Effector memory CD4-positive, alpha-beta T cell (primary cell): ENCODE measurements around the gene MACROD2.
"Not testable (repeated sequence)": the region's sequence is repeated elsewhere in the genome, so short reads cannot be mapped to it uniquely, and the experiment has no call there.

Source experiments
- DNase-seq, 3 donors: peaks; one replicate each; pipeline ENCODE4 v3.0.0-alpha.2; 2020
- H3K27ac ChIP-seq: 2 replicates; pipeline ENCODE4 v1.7.0; 2013; ENCODE audit warnings: mild to moderate bottlenecking, low read length, moderate library complexity; ENCODE audit not compliant: insufficient read depth, poor library complexity, severe bottlenecking
- H3K27me3 ChIP-seq: replicated peaks from 2 replicates; pipeline ENCODE4 v1.7.0; 2013; ENCODE audit warnings: mild to moderate bottlenecking, low read length; ENCODE audit not compliant: insufficient read depth, control insufficient read depth, poor library complexity, severe bottlenecking
- H3K36me3 ChIP-seq: 2 replicates; pipeline ENCODE4 v1.7.0; 2013; ENCODE audit warnings: mild to moderate bottlenecking, low read length, moderate library complexity; ENCODE audit not compliant: control insufficient read depth, insufficient read depth
- H3K4me1 ChIP-seq: 2 replicates; pipeline ENCODE4 v1.7.0; 2013; ENCODE audit warnings: low read length, mild to moderate bottlenecking; ENCODE audit not compliant: control insufficient read depth, insufficient read depth, poor library complexity, severe bottlenecking
- H3K4me3 ChIP-seq: 2 replicates; pipeline ENCODE4 v1.7.0; 2013; ENCODE audit warnings: low read length, low read depth, mild to moderate bottlenecking; ENCODE audit not compliant: insufficient read depth, poor library complexity, severe bottlenecking
- H3K9me3 ChIP-seq: 2 replicates; pipeline ENCODE4 v1.7.0; 2013; ENCODE audit warnings: mild to moderate bottlenecking, low read length, moderate library complexity; ENCODE audit not compliant: control insufficient read depth
- total RNA-seq, 3 donors: gene quantifications; one replicate each; lab custom pipeline; 2026; lab: John Stamatoyannopoulos, UW

The MACROD2 gene
- total RNA-seq, result 0 to 0.19 (median 0) reads per million in 3 donors

DNA sequence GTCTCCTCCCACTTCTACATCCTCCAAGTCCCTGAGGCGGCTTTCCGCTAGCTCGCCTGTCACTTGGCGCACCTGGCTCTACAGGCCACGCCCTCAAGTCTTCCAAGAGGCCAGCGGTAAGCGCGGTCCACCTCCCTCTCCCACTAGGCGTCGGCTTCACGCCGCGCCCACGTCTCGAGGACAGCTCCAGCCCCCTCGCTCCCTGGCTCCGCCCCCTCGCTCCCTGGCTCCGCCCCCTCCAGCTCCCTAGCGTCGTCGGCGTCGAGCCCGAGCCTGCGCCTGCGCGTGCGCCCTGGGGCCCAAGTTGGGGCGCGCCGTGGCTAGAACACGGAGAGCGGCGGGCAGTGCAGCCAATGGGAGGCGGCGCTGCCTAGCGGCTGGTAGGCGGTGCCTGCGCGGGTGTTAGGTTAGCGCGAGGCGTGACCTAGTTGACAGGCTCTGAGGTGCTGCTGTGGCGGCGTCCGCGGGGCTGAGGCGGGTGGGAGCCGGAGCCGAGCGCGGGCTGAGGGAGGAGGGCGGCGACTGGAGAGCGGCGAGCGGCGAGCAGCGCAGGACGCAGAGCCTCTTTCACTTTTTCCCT is at the start of gene MACROD2:
Gene MACROD2, plus strand, starts transcription at position 431 of the 580 bp plus-strand sequence.
- Histone ChIP-seq H3K9me3 (peaks cover 5% of the 10 kb centered on the region), H3K27ac (no peak within 1 kb of the TSS), H3K27me3 (no peaks in the 10 kb centered on the region), H3K36me3 (no peaks in the 10 kb centered on the region), H3K4me1 (no peaks in the 10 kb centered on the region), H3K4me3 (no peak within 1 kb of the TSS)
- DNase-seq, result no peak

DNA sequence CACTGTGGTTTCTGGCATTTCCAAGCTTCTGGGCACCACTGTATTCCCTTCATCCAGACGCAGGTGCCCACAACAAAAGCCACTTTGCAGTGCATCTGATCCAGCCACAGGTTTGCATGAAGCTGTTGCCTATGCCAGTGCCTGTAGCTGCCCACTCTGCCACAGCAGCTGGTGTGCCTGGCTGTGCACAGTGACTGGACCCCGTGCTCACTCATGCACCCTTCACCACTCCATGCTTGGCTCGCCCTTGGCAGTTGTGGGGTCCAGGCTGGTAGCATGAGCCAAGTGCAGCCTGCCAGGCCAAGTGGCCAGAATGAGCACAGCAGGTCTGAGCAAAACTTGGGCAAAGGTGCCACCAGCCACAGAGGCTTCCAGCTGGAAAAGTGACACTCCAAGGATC is 47.6 kb upstream of the MACROD2 start:
- H3K4me1 ChIP-seq, result no peaks in the 10 kb centered on the region
- H3K4me3 ChIP-seq, result no peak overlapping the region
- no peaks in the 10 kb centered on the region for H3K9me3 ChIP-seq
- no peaks in the 10 kb centered on the region for H3K27me3 ChIP-seq
- H3K36me3 ChIP-seq, result no peaks in the 10 kb centered on the region
- H3K27ac ChIP-seq, result no peak overlapping the region
- DNase-seq, result no peak

DNA sequence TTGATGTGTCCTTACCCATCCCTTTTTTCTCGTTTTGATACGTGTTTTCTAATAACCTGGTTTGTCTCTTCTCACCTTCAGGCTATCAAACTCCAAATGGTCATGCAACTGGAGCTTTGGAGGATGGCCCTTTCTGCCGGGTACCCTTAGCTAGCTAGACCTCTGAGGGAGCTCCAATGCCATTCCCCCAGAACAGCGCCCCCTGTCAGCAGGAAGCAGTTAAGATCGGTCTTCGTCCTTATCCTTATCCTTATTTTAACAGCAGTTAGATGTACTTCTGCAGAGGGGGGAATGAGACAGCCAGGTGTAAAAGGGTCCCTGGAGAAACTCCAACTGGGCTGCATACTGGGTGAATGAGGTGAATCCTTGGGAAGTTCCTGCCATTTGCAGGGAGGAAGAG is 42.1 kb upstream of the MACROD2 start:
- H3K27ac ChIP-seq, result no peak overlapping the region
- no peak for DNase-seq
- H3K9me3 ChIP-seq, result no peaks in the 10 kb centered on the region

DNA sequence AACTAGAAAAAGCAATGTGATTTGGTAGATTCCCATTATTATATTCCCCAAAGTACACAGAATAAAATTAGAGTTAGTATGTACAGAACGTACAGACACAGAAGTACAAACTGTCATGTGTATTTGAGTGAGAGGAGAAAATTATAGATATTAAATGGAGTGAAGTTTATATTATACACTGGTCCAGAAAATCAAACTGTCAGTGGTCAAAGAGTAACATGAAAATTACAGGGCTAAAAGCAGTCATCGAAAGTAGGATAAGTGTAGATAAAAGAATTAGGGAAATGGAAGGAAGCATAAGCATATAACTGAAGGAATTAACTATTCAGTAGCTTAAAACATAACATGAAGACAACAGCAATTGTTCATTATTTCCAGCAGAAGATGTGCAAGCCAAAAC is 35.2 kb upstream of the MACROD2 start:
- H3K27ac ChIP-seq, result no peak overlapping the region
- H3K27me3 ChIP-seq, result no peaks in the 10 kb centered on the region
- H3K4me3 ChIP-seq, result no peak overlapping the region
- no peaks in the 10 kb centered on the region for H3K36me3 ChIP-seq
- DNase-seq, result no peak
- H3K4me1 ChIP-seq, result no peaks in the 10 kb centered on the region
- H3K9me3 ChIP-seq, result no peaks in the 10 kb centered on the region

More for the DNA sequence above, 42.1 kb upstream of the MACROD2 start:
- no peak overlapping the region for H3K4me3 ChIP-seq
- H3K4me1 ChIP-seq, result no peaks in the 10 kb centered on the region
- no peaks in the 10 kb centered on the region for H3K27me3 ChIP-seq
- H3K36me3 ChIP-seq, result no peaks in the 10 kb centered on the region

DNA sequence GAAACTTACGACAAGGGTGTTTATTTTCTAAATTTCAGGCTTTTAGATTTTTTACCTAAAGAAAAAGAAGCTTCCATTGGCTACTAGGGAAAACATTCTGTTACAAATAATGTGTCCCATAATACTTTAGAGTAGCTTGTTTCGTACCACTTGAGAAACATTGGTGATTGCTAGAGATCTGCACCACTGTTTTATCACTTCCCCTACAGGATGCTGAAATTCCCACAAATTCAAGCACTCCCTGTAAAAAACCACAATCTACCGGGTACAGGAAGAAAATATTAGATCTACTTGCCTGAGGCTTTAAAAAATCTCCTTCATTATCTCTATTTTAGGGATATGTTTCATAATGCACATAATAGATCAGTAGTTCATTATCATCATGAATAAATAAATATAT is 34.8 kb upstream of the MACROD2 start:
- Histone ChIP-seq H3K4me3 (no peak overlapping the region), H3K4me1 (no peaks in the 10 kb centered on the region), H3K27me3 (no peaks in the 10 kb centered on the region), H3K27ac (no peak overlapping the region), H3K9me3 (no peaks in the 10 kb centered on the region), H3K36me3 (no peaks in the 10 kb centered on the region)
- DNase-seq, result no peak

GRCh38 chr20:13984211-13984610 is 11.1 kb upstream of the MACROD2 start:
- Histone ChIP-seq H3K4me1 (no peaks in the 10 kb centered on the region), H3K27ac (no peak overlapping the region), H3K4me3 (no peak overlapping the region), H3K9me3 (no peaks in the 10 kb centered on the region), H3K36me3 (no peaks in the 10 kb centered on the region), H3K27me3 (no peaks in the 10 kb centered on the region)
- no peak for DNase-seq

DNA sequence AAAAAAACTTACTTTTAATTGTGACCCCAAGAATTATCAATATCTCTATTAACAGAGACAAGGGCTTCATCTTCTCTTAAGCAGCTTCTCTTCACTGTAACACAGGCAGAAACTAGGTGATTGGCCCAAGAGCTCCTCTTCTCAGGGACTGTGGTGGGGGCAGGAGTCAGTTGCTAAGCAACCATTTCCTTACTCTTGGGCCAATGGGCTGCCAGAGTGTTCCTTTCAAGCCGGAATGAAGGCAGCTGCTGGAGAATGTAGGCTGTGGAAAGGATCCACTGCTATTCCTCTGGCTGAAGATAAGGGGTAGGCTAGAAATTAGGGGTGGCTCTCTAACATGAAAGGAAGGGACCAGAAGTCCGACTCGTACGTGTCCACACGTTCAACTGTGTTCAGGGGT is 4.9 kb upstream of the MACROD2 start, which contains the start of gene SEL1L2:
Gene SEL1L2, minus strand, starts transcription at position 150 of the 400 bp plus-strand sequence. Its CDS starts 80 bp downstream, at position 70.
- H3K36me3 ChIP-seq, result no peaks in the 10 kb centered on the region
- H3K27me3 ChIP-seq, result no peaks in the 10 kb centered on the region
- H3K4me3 ChIP-seq, result no peak within 1 kb of the TSS
- DNase-seq, result no peak
- H3K9me3 ChIP-seq, result peaks cover 5% of the 10 kb centered on the region
- H3K27ac ChIP-seq, result no peak within 1 kb of the TSS
- H3K4me1 ChIP-seq, result no peaks in the 10 kb centered on the region

GRCh38 chr20:13991311-13991710 is 4.0 kb upstream of the MACROD2 start:
- H3K36me3 ChIP-seq, result no peaks in the 10 kb centered on the region
- no peaks in the 10 kb centered on the region for H3K27me3 ChIP-seq
- H3K27ac ChIP-seq, result no peak overlapping the region
- no peak for DNase-seq
- H3K9me3 ChIP-seq, result peaks cover 5% of the 10 kb centered on the region
- H3K4me3 ChIP-seq, result no peak overlapping the region
- H3K4me1 ChIP-seq, result no peaks in the 10 kb centered on the region

DNA sequence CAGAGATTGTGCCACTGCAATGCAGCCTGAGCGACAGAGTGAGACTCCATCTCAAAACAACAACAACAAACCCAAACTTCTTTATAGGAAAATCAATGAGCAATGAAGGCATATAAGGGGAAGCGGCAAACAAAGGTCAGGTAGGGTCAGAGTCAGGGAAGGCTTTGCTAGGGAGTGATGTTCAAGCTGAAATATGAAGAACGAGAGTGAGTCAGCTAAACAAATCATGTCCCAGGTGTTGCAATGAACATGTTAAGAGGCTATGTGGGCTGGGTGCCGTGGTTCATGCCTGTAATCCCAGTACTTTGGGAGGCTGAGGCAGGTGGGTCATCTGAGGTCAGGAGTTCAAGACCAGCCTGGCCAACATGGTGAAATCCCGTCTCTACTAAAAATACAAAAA is 3.4 kb upstream of the MACROD2 start:
- not testable (repeated sequence) for H3K27ac ChIP-seq, H3K36me3 ChIP-seq, DNase-seq, H3K4me1 ChIP-seq, H3K9me3 ChIP-seq, H3K27me3 ChIP-seq, H3K4me3 ChIP-seq

GRCh38 chr20:13995841-13996240 is 525 bp downstream of the MACROD2 start:
- Histone ChIP-seq H3K36me3 (no peaks in the 10 kb centered on the region), H3K4me3 (no peak overlapping the region), H3K9me3 (peaks cover 5% of the 10 kb centered on the region), H3K27ac (no peak overlapping the region), H3K4me1 (no peaks in the 10 kb centered on the region), H3K27me3 (no peaks in the 10 kb centered on the region)
- DNase-seq, result no peak
